GM21717 (cell line): ENCODE results near the gene TMEM247.

Experiments used
- ATAC-seq: cut with Tn5 transposase; IDR thresholded peaks from one replicate; pipeline ENCODE4 v1.9.1; 2021; ENCODE audit warnings: mild to moderate bottlenecking, moderate library complexity; ENCODE audit not compliant: unreplicated experiment

TMEM247 gene

DNA sequence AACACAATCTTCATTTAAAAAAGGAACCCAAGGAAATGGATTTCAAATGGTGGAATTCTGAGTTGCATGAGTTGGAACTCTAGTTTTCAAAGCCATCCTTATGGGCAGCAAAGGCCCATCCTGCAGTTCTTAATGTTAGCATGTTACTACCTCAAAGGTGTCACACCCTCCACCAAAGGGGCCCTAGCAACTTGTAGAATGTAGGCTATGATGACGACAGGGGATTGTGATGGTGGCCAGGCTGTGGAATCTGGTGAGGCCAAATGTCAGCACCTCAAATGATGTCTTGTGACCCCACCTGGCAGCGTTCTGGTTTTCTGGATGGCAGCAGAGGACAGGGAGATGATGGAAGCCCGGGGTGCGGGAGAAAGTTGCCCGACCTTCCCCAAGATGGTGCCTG lies at the start of gene TMEM247:
TMEM247 (plus strand) TSS at position 301 of the 400 bp plus-strand sequence.
- ATAC-seq: no peak

DNA sequence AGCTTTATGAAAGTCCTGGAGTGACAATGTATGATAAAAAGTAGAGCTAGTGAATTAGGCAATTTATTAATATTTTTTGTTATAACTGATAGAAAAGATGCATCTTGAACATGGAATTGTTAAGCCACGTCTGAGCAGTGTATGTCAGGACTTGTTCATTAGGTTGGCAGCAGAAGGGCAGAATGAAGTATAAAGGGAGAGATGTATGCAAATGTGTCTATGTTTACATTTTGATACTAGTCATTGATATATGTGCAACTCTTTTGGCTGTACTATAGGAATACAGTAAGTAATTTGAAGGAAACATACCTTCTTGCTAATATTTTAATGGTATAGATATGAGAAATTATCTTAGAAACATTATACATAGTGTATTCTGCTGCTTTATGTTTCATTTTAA lies 49.0 kb upstream of the TMEM247 start:
- no peak for ATAC-seq

GRCh38 chr2:46430992-46431391 lies 48.4 kb upstream of the TMEM247 start:
- no peak for ATAC-seq

DNA sequence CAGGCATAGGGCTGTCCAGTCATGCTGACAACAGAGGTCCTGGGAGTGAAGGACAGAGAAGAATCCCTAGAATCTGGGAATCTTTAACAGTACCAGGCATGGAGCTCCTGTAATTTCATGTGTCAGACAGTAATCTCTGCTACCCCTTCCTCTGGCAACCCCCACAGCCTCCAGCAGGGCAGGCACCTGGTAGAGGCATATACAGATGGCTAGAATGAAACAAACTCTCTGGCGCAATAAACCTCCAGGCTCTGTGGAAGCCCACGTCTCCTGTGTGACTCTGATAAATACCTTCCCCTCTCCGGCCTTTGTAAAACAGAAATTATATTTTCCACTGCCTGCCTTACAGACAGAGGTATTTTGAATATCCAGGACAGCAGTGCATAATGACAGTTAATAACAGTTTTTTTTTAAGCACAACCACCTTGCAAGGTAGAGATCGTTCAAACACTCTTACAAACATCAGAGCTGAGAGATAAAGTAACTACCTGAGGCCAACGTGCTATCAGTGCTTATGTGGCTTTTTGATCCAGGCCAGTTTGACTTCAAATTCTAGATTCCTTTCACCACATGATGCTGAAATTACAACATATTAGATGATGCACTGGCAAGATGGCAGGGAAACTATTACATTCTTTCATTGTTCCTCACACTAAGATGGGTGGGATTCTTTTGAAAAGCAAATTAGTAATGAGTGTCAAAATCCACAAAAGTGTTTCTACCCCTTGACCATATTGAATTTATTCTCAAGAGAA lies 47.7 kb upstream of the TMEM247 start:
- ATAC-seq: no peak

DNA sequence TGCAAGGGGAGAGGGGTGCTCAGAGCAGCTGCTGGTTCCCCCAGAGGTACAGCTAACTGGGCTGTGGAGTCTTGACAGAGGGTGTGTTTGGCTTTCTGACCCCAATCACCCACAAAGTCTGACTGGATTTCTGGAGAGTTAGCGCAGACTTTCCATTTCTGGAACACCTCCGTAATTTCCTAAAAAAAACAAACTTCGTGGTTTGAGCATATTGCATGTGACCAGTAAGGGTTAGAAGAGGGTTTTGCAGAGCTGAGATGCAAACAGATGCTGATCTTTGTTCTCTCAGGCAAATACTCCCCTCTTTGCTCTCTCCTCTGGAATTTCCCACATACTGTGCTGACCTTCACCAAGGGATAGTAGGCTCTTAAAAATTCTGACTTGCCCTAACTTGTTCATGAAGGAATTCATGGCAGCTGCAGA lies 44.5 kb upstream of the TMEM247 start:
- no peak for ATAC-seq

DNA sequence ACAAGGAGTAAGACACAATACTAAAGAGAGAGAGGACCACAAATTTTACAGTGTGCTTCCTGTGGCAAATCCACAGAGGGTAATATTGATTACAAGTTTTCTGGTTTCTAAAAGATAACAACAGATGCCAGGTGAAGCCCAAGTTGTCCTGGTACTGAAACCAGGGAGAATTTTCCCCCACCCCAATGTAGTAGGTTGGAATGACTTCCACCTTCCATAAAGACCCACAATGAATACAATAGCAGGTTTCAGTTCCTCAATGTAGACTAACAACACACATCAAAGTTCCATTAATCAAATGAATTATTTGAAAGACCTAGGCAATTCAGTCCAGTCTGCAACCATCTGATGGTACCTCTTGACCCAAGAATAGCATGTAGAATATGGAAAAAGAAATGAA lies 44.0 kb upstream of the TMEM247 start:
- no peak for ATAC-seq

GRCh38 chr2:46435796-46436360 lies 43.5 kb upstream of the TMEM247 start:
- ATAC-seq: no peak

DNA sequence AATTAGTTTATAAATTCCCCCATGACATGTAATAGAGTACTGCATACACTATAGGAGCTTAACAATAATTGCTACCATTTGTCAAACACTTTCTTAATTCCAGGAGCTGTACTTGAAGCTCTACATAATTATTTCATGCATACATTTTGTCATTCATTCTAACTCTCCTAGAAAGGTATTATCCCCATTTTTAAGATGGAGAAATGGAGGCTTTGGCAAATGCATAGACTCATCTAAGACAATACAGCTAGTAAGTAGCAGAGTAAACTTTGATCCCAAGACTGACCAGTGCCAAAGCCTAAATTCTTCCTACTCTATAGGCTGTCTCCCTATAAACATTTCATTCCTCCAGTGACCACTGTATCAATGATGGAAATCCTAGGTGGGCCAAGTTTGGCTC lies 42.6 kb upstream of the TMEM247 start:
- ATAC-seq: no peak

DNA sequence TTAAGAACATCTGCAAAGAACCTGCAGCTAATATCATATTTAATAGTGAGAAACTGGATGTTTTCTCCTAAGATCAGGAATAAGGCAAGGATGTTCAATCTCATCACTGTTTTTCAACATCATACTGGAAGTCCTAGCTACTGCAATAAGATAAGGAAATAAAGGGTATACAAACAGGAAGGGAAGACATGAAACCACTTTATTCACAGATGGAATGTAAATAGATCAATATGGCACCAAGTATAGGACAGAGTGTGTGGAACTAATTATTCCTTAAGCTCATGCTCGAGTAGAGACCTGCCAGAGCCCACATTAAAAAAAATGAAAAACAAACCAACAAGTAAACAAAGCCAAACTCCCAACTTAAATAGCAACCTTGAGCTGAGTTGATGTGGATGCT lies 41.3 kb upstream of the TMEM247 start:
- no peak for ATAC-seq

DNA sequence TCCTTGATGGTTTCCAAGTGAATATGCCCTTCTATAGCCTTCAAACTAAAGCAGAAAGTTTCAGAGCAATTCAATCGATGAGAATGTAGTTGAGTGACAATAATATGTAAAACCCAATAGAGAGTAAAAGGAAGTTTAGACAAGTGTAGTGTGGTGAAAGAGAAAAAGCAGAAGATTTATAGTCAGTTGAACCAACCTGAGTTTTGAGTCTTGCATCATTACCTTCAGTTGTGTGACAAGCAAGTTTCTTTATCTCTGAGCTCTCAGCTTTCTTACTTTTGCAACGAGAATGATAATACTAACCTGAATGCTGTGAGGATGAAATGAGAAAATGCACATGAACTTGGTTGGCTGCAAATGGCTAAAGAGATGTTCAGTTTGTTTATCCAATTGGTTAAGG lies 40.6 kb upstream of the TMEM247 start:
- no peak for ATAC-seq

DNA sequence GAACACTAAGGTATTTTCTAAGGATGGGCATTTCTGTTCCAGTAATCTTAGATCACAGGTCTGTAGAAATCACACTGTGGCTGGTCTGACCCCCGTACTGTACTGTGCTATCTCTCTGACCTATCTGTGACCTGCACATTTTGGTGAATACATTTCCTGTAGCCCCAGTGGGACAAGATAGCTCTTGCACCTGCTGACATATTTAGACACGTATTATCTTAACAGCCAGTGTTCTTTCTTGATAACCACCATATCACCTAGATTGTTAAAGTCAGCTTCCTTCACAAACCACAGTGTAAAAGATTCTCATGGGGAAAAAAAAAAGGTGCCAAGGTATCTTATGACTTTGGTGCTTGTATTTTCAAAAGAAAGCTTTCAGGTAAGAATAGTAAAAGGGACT lies 39.8 kb upstream of the TMEM247 start:
- no peak for ATAC-seq

DNA sequence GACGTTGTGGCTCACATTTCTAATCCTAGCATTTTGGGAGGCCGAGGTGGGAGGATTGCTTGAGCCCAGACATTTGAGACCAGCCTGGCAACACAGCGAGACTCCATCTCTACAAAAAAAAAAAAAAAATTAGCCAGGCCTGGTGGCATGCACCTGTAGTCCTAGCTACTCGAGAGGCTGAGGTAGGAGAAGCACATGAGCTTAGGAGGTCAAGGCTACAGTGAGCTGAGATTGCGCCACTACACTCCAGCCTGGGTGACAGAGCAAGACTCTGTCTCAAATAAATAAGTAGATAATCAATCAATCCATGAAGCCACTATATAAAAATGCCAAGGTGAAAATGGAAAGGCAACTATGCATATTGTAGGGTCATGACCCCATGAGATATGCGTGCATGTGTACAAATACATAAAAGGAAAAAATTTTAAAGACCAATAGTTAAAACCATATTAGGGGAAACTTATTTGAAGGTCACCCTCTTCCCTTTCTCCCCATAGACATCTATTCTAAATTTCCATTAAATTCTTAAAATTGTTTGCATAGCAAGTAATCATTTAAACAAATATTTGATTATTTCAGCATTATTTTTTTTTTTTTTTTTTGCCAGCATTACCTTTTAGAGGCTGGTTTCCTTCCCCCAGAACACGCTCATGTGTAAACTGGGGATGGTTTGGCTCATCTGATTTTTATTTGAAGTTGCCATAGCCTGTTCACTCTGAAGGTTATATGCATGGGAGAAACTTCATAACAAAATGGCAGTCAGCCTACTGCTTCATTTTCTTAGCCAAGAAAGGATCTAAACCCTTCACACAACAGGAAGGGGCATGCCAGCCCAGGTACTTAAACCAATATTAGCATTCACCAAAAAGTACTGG lies 37.3 kb upstream of the TMEM247 start:
- no peak for ATAC-seq

GRCh38 chr2:46444732-46445131 lies 34.6 kb upstream of the TMEM247 start:
- ATAC-seq: no peak

- no peak for ATAC-seq
These were observed 33.8 kb upstream of the TMEM247 start for GRCh38 chr2:46445556-46445955.

DNA sequence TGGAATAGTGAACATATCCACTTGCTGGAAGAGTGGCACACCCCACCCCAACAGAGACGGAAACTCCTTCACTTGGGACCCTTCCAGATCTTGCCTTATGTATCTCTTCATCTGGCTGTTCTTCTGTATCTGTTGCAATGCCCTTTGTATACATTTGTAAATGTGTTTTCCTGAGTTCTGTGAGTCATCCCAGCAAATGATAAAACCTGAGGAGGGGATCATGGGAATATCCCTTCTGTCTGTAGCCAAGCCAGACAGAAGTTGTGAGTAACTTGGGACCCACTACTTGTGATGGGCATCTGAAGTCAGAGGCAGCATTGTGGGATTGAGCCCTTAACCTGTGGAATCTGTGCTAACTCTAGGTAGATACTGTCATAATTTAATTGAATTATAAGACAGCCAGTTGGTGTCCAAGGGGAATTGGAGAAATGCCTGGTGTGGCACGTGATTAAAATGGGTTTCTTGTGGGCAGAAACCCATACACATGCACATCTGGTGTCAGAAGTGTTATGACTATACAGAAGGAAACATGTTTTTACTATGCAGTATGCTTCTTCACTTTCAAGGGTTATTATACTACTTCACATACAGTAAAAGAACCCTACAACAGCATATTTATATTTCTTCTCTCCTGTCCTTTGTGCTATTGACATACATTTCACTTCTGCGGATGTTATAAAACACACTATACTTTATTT lies 32.3 kb upstream of the TMEM247 start:
- no peak for ATAC-seq

DNA sequence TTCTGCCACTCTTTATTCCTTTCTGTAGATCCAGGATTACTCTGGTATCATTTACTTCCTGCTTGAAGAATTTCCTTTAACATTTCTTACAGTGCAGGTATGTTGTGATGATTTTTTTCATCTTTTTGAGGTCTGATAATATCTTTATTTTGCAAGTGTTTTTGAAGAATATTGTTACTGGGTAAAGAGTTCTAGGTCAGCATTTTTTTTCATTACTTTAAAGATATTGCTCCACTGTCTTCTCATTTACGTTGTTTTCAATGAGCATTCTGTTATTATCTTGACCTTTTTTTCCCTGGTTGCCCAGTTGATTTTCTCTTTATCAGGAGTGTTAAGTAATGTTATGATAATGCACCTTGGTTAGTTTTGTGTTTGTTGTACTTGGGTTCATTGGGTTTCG lies 31.7 kb upstream of the TMEM247 start:
- ATAC-seq: no peak

GRCh38 chr2:46448111-46448510 lies 31.3 kb upstream of the TMEM247 start:
- ATAC-seq: no peak

GRCh38 chr2:46448641-46449040 lies 30.7 kb upstream of the TMEM247 start:
- ATAC-seq: no peak

DNA sequence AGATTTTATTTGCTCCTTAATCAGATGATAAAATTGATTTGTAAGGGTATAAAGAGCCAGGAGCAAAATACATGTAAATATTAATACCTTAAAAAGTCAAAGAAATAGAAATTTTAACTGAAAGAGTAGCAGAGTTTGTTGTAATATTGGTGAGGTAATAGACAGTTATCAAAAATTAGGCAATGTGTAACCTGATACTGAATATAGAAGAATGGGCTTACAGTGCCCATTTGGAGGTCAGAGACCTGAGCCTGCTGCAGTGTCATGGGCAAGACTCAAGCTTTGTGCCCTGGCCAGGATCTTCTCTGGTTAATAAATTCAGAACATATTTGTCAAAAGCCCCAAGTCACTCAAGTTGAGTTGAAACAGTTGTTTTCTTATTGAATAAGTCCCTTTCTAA lies 29.7 kb upstream of the TMEM247 start:
- no peak for ATAC-seq

- no peak for ATAC-seq
These were observed 28.1 kb upstream of the TMEM247 start for GRCh38 chr2:46451131-46451711.

GRCh38 chr2:46456789-46457188 lies 22.6 kb upstream of the TMEM247 start:
- no peak for ATAC-seq
